GM20431 (cell line): ENCODE data around the gene FRMD4B.

Source experiments
- in situ Hi-C: fragments of 300-500 bp; cut with MseI, MboI; formaldehyde crosslinking; loops from one replicate; pipeline ENCODE4 v1.15.0; 2020; ENCODE audit warnings: low sequenced_read_pairs; ENCODE audit not compliant: unreplicated experiment

FRMD4B gene

GRCh38 chr3:69226071-69226470 is 159.8 kb downstream of the FRMD4B start:
- in situ Hi-C loops = no loop called here

- in situ Hi-C loops = no loop called here
Observed at GRCh38 chr3:69219101-69219708, 166.7 kb downstream of the FRMD4B start.

DNA sequence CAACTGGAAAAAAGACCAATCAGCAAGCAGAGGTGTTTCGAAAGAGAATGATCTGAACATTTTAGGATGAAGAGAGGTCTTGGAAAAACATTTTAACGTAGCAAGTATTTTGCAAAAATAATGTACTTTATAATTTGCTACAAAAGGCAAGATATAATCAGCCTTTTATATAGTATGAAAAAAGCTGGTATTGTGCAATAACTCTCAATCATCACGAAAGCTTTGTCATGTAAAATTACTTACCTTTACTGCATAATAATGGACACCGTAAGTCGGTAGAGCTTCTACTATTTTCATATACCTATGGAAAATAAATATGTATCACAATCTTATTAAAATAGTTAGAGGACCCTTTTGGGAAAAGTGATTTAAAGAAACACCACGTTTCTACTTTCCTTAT is 167.8 kb downstream of the FRMD4B start:
- in situ Hi-C loops = no loop called here

DNA sequence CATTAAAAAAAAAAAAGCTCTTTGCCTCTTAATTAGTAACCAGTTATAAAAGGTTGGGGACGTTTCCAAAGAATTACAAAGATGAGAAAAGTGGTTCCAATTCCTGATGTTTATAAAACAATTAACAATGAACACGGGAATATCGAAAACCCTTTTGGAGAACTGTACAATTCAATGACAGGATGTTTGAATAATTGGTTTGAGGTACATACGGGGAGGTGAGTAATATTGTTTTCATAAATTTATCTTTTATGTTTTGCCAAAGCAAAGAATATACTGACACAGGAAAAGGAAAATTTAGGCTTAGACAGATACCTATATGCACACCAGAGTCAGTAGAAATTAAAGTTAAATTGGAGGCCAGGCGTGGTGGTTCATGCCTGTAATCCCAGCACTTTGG is 168.9 kb downstream of the FRMD4B start:
- in situ Hi-C loops = no loop called here

DNA sequence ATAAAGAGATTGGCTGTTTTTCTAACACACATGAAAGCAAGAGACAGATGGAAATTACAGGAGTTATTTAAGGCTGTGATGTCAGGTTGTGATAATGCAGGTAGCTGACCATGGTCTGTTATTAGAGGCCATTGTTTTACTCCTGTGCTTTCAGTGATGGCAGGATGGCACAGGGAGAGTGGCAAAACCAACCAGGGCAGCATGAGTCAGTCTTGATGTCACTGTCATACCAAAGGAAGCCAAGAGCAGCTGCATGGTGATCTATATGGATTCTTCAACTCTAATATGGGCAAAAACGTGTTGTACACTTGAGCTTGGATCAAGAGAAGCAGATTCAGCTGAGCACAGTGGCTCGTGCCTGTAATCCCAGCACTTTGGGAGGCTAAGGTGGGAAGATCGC is 171.6 kb downstream of the FRMD4B start:
- in situ Hi-C loops = no loop called here

GRCh38 chr3:69212411-69213160 is 173.3 kb downstream of the FRMD4B start:
- in situ Hi-C loops = no loop called here

GRCh38 chr3:69210068-69210730 is 175.7 kb downstream of the FRMD4B start:
- in situ Hi-C loops = no loop called here

DNA sequence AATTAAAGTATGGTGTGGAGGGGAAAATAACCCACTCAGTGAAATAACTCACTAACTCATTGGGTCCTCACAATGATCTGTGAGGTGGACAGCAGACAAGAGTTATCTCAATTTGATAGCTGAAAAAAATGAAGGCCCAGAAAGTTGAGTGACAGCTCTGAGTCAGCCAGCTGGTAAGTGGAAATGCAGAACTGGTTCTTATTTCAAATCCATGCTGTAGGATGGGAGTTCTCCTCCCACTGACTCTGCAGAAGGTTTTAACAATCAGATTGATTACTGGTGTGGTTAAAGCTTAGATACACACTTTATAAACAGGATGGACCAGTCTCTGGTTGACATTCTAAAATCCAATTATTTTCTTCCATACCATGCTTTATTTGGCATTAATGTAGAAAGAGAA is 176.5 kb downstream of the FRMD4B start:
- in situ Hi-C loops = no loop called here

DNA sequence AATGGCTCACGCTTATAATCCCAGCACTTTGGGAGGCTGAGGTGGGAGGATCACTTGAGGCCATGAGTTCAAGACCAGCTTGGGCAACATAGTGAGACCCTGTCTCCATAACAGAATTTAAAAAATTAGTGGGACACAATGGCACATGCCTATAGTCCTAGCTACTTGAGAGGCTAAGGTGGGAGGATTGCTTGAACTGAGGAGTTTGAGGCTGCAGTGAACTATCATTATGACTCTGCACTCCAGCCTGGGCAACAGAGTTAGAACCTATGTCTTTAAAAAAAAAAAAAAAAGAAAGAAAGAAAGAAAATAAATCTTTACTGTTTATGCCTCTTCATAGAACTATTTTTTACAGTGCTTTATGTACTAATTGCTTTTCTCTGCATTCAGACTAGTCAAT is 178.9 kb downstream of the FRMD4B start:
- in situ Hi-C loops = no loop called here

DNA sequence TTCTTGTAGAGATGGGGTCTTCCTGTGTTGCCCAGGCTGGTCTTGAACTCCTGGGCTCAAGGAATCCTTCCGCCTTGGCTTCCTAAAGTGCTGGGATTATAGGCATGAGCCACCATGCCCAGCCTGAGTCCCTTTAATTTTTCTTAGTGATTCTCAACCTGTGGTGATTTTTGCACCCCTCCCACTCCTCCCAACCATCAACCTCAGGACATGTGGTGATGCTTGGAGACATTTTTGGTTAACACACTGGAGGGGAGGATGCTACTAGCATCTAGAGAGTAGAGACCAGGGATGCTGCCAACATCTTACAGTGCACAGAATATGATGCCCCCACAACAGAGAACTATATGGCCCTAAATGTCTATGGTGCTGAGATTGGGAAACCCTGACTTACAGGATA is 180.5 kb downstream of the FRMD4B start:
- in situ Hi-C loops = no loop called here

DNA sequence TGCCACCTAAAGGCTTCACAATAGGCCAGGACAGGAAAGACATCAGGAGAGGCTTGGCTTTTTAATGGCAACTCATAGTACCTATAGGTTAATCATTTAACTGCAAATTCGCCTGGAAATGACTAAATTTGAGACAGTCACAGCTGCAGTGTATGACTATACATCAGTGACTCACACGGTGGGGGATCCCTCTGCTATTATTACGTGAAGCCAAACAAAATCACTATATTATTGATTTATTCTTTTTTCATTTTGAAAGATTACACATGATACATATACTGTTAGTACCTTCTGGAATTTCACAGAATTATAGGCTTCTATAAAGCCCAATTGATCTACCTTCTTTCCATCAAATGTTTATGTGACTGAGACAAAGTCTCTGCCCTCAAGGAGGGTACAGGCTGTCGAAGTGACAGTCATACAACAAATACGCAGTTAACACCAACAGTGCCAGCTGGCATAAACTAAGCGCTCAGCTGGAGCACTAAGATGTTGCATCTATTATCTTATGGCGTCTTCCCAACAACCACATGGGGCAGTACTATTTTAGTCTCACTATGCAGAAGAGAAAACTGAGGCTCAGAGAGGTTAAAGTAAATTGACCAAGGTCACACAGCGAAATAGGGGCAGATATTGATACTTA is 181.5 kb downstream of the FRMD4B start:
- in situ Hi-C loops = no loop called here

DNA sequence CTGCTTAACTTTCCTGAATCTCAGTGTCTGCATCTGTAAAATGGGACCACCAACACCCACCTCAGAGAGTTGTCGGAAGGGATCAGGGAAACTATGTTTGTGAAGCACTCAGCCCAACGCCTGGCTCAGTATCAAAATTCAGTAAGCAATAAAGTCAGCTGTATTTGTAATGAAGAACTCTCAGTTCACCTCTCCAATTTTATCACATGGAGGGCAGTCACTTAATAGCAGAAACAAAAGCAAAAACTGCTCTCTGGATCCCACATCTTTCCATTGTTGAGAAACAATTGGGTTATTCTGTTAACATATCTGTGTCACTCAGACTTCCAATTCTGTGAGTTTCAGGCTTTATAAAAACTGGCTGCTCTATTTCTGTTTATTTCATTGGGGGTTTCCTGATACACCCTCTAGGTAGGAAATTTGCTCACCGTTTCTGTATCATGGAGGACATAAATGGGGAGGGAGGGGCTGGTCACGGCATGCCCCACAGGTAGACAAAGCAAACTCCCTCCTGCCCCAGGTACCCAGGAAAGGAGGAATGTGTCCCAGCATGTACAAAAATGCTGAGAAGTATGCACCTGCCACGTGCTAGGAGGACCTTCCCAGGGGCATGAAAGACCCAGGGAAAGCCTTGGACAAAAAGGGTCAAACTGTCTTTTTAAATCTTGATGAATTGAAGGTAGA is 182.1 kb downstream of the FRMD4B start:
- in situ Hi-C loops = no loop called here

DNA sequence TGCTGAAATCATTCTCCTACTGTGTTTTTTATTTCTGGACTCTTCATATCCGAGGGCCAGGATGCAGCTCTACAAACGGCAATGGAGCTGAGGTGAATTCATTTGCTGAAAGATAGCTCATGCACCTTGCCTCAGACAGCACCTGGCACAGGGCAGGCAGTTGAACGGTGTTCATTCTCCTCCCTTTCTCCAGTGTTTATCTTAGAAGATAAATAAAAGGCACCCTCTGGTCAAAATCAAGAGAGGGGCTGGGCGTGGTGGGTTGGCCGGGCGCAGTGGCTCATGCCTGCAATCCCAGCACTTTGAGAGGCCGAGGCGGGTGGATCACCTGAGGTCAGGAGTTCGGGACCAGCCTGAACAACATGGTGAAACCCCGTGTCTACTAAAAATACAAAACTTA is 184.2 kb downstream of the FRMD4B start:
- in situ Hi-C loops = no loop called here

DNA sequence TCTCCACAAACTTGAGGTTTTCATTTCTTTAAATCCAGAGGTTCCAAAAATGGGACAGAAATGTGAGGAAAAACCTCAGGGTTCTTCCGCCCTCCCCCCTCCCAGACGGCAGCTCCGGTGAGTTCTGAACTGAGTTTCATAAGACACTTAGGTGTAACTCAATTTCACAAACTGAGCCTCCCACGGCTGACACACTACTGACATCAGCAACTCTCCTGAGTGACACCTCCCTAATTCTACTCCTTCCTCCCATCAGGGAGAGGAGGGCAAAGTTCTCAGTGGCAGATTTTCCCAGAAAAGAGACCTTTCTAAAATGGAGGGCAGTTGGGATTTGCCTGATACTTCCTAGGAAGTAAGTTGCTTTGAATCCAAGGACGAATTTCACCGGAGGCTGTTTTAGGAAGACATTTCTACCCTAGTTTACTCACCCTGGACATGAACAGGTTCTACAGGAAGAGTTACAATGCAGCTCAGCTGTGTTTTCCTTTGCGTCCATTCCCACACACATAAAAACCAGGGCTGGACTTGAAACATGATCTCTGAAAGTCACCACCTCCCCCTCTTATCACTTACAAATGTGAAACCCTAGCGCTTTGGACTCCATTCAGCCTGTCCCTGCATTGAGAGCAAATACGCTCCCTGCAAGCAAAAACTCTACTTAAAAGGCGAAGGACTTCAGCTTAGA is 185.4 kb downstream of the FRMD4B start:
- in situ Hi-C loops = no loop called here

DNA sequence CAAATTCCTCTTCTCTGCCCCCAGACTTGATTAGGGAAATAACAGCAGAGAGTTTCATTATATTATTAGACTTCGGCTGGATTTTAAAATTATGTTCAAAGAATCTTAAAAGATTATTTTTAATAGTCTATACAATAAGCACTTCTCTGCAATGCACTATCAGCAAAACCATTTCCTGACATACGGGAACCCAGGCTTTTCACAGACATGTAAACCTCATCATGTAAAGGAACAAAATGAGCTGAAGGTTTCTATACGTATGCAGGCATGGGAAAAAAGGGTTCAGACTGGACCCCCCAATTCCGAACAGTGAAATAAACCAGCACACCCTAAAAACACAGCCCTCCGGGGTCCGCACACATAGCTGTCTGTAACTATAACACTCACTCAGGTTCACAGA is 185.9 kb downstream of the FRMD4B start:
- in situ Hi-C loops = no loop called here

DNA sequence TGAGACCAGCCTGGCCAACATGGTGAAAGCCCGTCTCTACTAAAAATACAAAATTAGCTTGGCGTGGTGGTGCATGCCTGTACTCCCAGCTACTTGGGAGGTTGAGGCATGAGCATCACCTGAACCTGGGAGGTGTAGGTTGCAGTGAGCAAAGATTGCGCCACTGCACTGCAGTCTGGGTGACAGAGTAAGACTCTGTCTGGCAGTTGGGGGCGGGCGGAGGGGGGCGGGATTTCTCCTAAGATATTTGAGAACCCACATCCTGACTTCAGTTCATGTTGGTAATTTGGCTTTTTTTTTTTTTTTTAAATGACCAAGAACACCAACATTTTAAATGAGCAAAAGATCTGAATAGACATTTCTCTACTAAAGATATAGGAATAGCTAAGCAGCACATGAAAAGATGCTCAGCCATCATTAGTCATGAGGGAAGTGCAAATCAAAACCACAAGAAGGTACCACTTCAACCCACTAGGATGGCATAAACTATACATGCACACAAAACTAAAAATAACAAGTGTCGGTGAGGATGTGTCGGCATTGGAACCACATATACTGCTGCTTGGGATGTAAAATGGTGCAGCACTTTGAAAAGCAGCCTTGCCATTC is 187.9 kb downstream of the FRMD4B start:
- in situ Hi-C loops = no loop called here

DNA sequence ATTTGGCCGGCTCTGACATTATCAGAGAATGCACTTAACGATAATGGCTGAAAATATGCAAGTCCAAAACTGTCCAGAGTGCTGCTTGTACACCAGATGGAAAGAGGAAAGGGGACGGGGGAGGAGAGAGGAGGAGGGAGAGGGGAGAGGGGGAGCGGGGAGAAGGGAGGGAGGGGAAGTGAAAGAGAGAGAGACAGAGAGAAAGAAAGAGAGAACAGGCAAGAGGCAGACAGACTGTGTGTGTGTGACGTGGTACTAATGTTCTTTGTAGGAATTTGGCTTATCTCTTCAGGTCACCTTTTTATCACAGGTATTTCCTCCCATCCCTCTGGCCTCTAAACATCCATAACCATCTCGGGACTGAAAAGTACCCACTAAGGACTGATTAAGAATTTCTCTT is 188.4 kb downstream of the FRMD4B start:
- in situ Hi-C loops = no loop called here

DNA sequence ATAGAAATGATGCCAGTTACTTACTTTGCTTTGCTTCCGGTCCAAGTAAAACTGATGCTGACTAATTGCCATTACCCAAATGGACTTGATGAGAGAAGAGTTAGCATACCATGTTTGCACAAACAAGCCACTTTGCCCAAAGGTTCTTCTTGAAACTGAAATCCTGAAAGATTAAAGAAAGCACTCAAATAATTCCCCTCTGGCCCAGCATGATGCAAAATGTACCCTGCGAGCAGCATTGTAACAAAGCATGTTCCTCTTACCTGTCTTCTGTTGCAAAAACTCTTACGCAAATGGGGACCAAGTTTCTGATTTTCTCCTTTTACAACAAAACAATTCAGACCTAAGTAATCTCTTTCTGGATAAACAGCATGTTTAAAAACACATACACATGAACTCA is 189.0 kb downstream of the FRMD4B start:
- in situ Hi-C loops = no loop called here

DNA sequence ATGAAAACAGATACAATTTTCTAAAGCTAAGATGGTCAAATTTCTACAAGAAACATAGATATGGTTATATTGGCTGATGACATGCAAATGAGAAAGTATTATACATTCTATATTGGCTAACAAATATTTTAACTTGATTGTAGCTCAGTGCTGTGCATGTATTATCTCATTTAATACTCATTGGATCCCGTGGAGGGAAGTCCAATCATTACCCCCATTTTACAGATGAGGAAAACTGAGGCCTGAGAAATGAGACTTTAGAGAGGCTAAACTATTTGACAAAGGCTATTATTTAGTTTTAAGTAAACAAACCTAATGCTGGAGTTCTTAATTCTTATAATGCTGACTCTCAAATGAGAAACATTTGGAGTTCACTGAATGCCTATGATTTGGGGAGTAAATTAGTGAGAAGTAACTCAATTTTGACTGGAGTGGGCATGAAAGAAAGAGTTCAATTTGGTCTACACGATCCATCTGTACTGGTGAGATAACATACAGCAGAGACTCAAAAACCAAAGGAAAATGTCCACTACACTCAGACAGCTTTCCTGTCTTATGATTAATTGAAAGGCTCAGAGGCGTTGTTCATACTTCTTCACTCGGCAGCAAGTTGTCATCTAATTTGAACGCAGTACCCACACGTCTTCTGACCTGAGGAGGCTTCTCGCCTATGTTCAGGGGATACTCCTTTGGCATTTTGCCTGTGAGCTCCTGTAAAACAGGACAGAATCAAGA is 191.3 kb downstream of the FRMD4B start:
- in situ Hi-C loops = no loop called here
